Activated B cell treated with CpG ODN at 0.5 μM for 24 hours (primary cell): Measurements from ENCODE around the gene PEX11G. TPM values are rescaled to one million over a fixed set of nuclear protein-coding genes. Genes with fewer than 3 reads are reported as not detected.

Experiments
- ATAC-seq: fragments of 200-7000 bp; cut with Tn5 transposase; one replicate; pipeline ENCODE4 v1.10.0; 2021; ENCODE audit warnings: low read depth, mild to moderate bottlenecking, moderate library complexity
- CTCF ChIA-PET: fragments of 350-600 bp; sonication (Branson Sonifier 250); formaldehyde crosslinking; loops from one replicate; lab custom pipeline; 2021; ENCODE audit warnings: antibody characterized with exemption; lab: Charles Lee
- POLR2A ChIA-PET: fragments of 350-600 bp; sonication (Branson Sonifier 250); formaldehyde crosslinking; loops from one replicate; lab custom pipeline; 2021; ENCODE audit warnings: antibody characterized with exemption; lab: Charles Lee
- DNase-seq: peaks from one replicate; pipeline ENCODE4 v3.0.0; 2022
- H3K27ac Mint-ChIP-seq: one replicate; pipeline ENCODE4 v1.8.0; 2020; ENCODE audit warnings: mixed read lengths
- H3K27me3 Mint-ChIP-seq: one replicate; pipeline ENCODE4 v1.8.0; 2021; ENCODE audit warnings: mixed read lengths
- H3K36me3 Mint-ChIP-seq: one replicate; pipeline ENCODE4 v1.8.0; 2021; ENCODE audit warnings: low read depth, mixed read lengths
- H3K4me1 Mint-ChIP-seq: one replicate; pipeline ENCODE4 v1.8.0; 2021; ENCODE audit warnings: mixed read lengths
- H3K4me3 Mint-ChIP-seq: one replicate; pipeline ENCODE4 v1.8.0; 2020; ENCODE audit warnings: mild to moderate bottlenecking, mixed read lengths
- H3K9me3 Mint-ChIP-seq: one replicate; pipeline ENCODE4 v1.8.0; 2020; ENCODE audit warnings: mixed read lengths
- CTCF ChIP-seq: fragments of 200-600 bp; IDR thresholded peaks from one replicate; pipeline ENCODE4 v1.8.0; 2022; ENCODE audit warnings: antibody characterized with exemption, mild to moderate bottlenecking
- intact Hi-C: fragments of 100-400 bp; cut with micrococcal nuclease; formaldehyde crosslinking; loops from one replicate; pipeline ENCODE4 v1.15.1; 2024
- total RNA-seq: library from RNA; stranded (reverse); gene quantifications from 2 replicates; pipeline ENCODE4 v1.2.3, GENCODE V29; 2022

The PEX11G gene
- total RNA-seq, 1 donor from 2014 or later: 1.0 TPM

- H3K36me3 Mint-ChIP-seq: peaks cover 53% of the 10 kb centered on the region
- peak overlapping the region; percentile 35 for H3K27ac Mint-ChIP-seq
- H3K4me1 Mint-ChIP-seq: no peaks in the 10 kb centered on the region
- TF ChIP-seq CTCF: no peak
- no peaks in the 10 kb centered on the region for H3K9me3 Mint-ChIP-seq
- DNase-seq (no peak), ATAC-seq (no peak)
- CTCF ChIA-PET: no interaction called here
- no peak overlapping the region for H3K4me3 Mint-ChIP-seq
- H3K27me3 Mint-ChIP-seq: no peaks in the 10 kb centered on the region
- POLR2A ChIA-PET: no interaction called here
- intact Hi-C loops: no loop called here
These were observed 59.1 kb downstream of the PEX11G start for GRCh38 chr19:7429638-7430282.

- H3K4me1 Mint-ChIP-seq: no peaks in the 10 kb centered on the region
- DNase-seq (no peak), ATAC-seq (no peak)
- no peak overlapping the region for H3K4me3 Mint-ChIP-seq
- no peaks in the 10 kb centered on the region for H3K27me3 Mint-ChIP-seq
- H3K9me3 Mint-ChIP-seq: no peaks in the 10 kb centered on the region
- no peak for TF ChIP-seq CTCF
- no peak overlapping the region for H3K27ac Mint-ChIP-seq
- intact Hi-C loops: no loop called here
- H3K36me3 Mint-ChIP-seq: peaks cover 53% of the 10 kb centered on the region
- POLR2A ChIA-PET: no interaction called here
- CTCF ChIA-PET: no interaction called here
These were observed 60.2 kb downstream of the PEX11G start for GRCh38 chr19:7428651-7429113.

GRCh38 chr19:7427944-7428343 is 60.9 kb downstream of the PEX11G start:
- Mint-ChIP-seq H3K36me3 (peaks cover 61% of the 10 kb centered on the region), H3K9me3 (no peaks in the 10 kb centered on the region), H3K27ac (peak overlapping the region; percentile 22), H3K4me3 (no peak overlapping the region), H3K4me1 (no peaks in the 10 kb centered on the region), H3K27me3 (no peaks in the 10 kb centered on the region)
- intact Hi-C loops: no loop called here
- TF ChIP-seq CTCF: no peak
- POLR2A ChIA-PET: no interaction called here
- CTCF ChIA-PET: no interaction called here
- DNase-seq (no peak), ATAC-seq (no peak)

- POLR2A ChIA-PET: interaction anchor here (0.5 kb wide), 1 partner anchor 354 kb away, joined by 3 read pairs; no protein-coding TSS in a partner anchor
- H3K27me3 Mint-ChIP-seq: no peaks in the 10 kb centered on the region
- CTCF ChIA-PET: no interaction called here
- DNase-seq: no peak
- intact Hi-C loops: no loop called here
- TF ChIP-seq CTCF: no peak
- H3K9me3 Mint-ChIP-seq: no peaks in the 10 kb centered on the region
- peaks cover 65% of the 10 kb centered on the region for H3K36me3 Mint-ChIP-seq
- no peak overlapping the region for H3K4me3 Mint-ChIP-seq
- no peak for ATAC-seq
- H3K27ac Mint-ChIP-seq: peak overlapping the region; percentile 56
- H3K4me1 Mint-ChIP-seq: no peaks in the 10 kb centered on the region
These were observed 61.8 kb downstream of the PEX11G start for GRCh38 chr19:7426986-7427385.

Other genes with a start within 250 kb of the PEX11G start
- 3.2 and 3.3 TPM in 2 replicates for gene INSR, start 194.6 kb downstream of the PEX11G start, total RNA-seq
- gene ARHGEF18, start 140.1 kb downstream of the PEX11G start, total RNA-seq: 45.8 and 51.9 TPM in 2 replicates
- gene ZNF358, start 27.1 kb upstream of the PEX11G start, total RNA-seq: 13.5 and 16.9 TPM in 2 replicates
- gene MCOLN1, start 33.6 kb upstream of the PEX11G start, total RNA-seq: 13.4 and 13.7 TPM in 2 replicates
- 110 and 116 TPM in 2 replicates for gene PNPLA6, start 46.7 kb upstream of the PEX11G start, total RNA-seq
- 0.64 and 0.80 TPM in 2 replicates for gene CAMSAP3, start 106.8 kb upstream of the PEX11G start, total RNA-seq
- gene XAB2, start 140.5 kb upstream of the PEX11G start, total RNA-seq: 47.4 and 51.8 TPM in 2 replicates
- gene PET100, start 140.8 kb upstream of the PEX11G start, total RNA-seq: 109 and 123 TPM in 2 replicates
- gene PCP2, start 144.7 kb upstream of the PEX11G start, total RNA-seq: 2.1 and 2.8 TPM in 2 replicates
- 147 and 176 TPM in 2 replicates for gene STXBP2, start 148.1 kb upstream of the PEX11G start, total RNA-seq
- gene RETN, start 180.0 kb upstream of the PEX11G start, total RNA-seq: not detected in 2 replicates
- gene MCEMP1, start 188.1 kb upstream of the PEX11G start, total RNA-seq: not detected in 2 replicates
- 110 and 123 TPM in 2 replicates for gene TRAPPC5, start 191.8 kb upstream of the PEX11G start, total RNA-seq
- gene FCER2, start 213.1 kb upstream of the PEX11G start, total RNA-seq: 191 and 193 TPM in 2 replicates
- gene CLEC4G, start 243.1 kb upstream of the PEX11G start, total RNA-seq: 0.55 and 0.78 TPM in 2 replicates